K562 (cell line): ENCODE measurements around the gene RALGPS1. TPM values are rescaled to one million over a fixed set of nuclear protein-coding genes. Genes with fewer than 3 reads are reported as not detected.

Experiments used
- SIN3B ChIP-seq: fragments of 450-650 bp; IDR thresholded peaks from 2 replicates; pipeline ENCODE4 v1.6.1; 2017; ENCODE audit warnings: low read depth, mild to moderate bottlenecking, moderate library complexity
- polyA plus RNA-seq, 8 experiments: library from polyadenylated mRNA; depleted of rRNA in 4 of 8; stranded (reverse) in 5 of 8; unstranded in 3 of 8; fragments of >200 nt; fragmentation: Nextera tagmentation in 2 of 8; fragmentation: Illumina TruSeq in 1 of 8; extraction: Ambion mirVana in 2 of 8; extraction: Trizol in 1 of 8; gene quantifications; 2 replicates each; pipeline versions ENCODE4 v1.2.1 to v1.2.3, GENCODE V29; 2011 to 2014; ENCODE audit warnings: inconsistent platforms in 1 of 8, missing spikeins in 1 of 8
- total RNA-seq, 7 experiments: library from RNA; depleted of rRNA in 6 of 7; stranded (reverse); fragments of >200 nt in 6 of 7; fragmentation: Illumina TruSeq in 2 of 7; extraction: Trizol in 2 of 7; gene quantifications; 2 replicates each; pipeline versions ENCODE4 v1.2.1 to v1.2.3, GENCODE V29; 2011 to 2021; ENCODE audit warnings: low replicate concordance in 1 of 7
- TF ChIP-seq, protein P1 (sequence below), 3 experiments: IDR thresholded peaks in 2 of 3; conservative IDR thresholded peaks in 1 of 3; 2 replicates each; pipeline ENCODE4 v1.5.1; 2011 to 2012; ENCODE audit warnings: low read length in 3 of 3, mild to moderate bottlenecking in 3 of 3, control low read depth in 2 of 3, improper control_type of control experiment in 1 of 3, inconsistent platforms in 1 of 3, low read depth in 1 of 3, mixed read lengths in 1 of 3, moderate library complexity in 1 of 3; ENCODE audit not compliant: insufficient read depth in 2 of 3
- TF ChIP-seq, protein P2 (sequence below): fragments of 450-650 bp; IDR thresholded peaks from 2 replicates; pipeline ENCODE4 v1.6.1; 2017; ENCODE audit warnings: antibody characterized with exemption, mild to moderate bottlenecking

The RALGPS1 gene
- total and polyA plus RNA-seq, 9 of the 15 experiments (the other 6 are each of a cell fraction or from before 2014, with no cell fraction given), result 0.04 to 2.6 (median 1.5) TPM

DNA sequence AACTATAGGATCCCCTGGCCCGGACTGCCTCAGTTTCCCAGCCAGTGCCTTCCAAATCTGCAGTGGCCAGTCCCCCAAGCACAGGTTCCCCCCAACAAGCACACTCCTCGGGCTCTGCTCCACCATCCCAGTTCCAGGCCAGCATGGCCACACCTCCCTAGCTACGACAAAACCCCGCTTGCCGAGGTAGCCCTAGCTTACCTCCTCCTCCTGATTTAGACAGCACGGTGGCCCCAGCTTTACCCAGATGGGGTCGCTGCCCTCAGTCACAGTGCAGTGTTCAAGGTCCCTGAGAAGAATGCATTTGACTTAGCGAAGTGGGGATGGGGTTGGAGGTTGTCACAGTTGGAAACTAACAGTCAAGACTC, 309.2 kb downstream of the RALGPS1 start (continued):
- TF ChIP-seq, protein P1, sequence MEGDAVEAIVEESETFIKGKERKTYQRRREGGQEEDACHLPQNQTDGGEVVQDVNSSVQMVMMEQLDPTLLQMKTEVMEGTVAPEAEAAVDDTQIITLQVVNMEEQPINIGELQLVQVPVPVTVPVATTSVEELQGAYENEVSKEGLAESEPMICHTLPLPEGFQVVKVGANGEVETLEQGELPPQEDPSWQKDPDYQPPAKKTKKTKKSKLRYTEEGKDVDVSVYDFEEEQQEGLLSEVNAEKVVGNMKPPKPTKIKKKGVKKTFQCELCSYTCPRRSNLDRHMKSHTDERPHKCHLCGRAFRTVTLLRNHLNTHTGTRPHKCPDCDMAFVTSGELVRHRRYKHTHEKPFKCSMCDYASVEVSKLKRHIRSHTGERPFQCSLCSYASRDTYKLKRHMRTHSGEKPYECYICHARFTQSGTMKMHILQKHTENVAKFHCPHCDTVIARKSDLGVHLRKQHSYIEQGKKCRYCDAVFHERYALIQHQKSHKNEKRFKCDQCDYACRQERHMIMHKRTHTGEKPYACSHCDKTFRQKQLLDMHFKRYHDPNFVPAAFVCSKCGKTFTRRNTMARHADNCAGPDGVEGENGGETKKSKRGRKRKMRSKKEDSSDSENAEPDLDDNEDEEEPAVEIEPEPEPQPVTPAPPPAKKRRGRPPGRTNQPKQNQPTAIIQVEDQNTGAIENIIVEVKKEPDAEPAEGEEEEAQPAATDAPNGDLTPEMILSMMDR (IDR thresholded peaks at IDR 0.05 in 2 of 3, conservative IDR thresholded peaks at IDR 0.05 in 1 of 3; ENCODE audit: insufficient read depth in 2 of 3, low read depth in 1 of 3, low read length in 3 of 3), result peak in 1 of 3 experiments; percentile 36; a peak in 2 of 6 replicates
- no peak for TF ChIP-seq SIN3B
- TF ChIP-seq, protein P2, sequence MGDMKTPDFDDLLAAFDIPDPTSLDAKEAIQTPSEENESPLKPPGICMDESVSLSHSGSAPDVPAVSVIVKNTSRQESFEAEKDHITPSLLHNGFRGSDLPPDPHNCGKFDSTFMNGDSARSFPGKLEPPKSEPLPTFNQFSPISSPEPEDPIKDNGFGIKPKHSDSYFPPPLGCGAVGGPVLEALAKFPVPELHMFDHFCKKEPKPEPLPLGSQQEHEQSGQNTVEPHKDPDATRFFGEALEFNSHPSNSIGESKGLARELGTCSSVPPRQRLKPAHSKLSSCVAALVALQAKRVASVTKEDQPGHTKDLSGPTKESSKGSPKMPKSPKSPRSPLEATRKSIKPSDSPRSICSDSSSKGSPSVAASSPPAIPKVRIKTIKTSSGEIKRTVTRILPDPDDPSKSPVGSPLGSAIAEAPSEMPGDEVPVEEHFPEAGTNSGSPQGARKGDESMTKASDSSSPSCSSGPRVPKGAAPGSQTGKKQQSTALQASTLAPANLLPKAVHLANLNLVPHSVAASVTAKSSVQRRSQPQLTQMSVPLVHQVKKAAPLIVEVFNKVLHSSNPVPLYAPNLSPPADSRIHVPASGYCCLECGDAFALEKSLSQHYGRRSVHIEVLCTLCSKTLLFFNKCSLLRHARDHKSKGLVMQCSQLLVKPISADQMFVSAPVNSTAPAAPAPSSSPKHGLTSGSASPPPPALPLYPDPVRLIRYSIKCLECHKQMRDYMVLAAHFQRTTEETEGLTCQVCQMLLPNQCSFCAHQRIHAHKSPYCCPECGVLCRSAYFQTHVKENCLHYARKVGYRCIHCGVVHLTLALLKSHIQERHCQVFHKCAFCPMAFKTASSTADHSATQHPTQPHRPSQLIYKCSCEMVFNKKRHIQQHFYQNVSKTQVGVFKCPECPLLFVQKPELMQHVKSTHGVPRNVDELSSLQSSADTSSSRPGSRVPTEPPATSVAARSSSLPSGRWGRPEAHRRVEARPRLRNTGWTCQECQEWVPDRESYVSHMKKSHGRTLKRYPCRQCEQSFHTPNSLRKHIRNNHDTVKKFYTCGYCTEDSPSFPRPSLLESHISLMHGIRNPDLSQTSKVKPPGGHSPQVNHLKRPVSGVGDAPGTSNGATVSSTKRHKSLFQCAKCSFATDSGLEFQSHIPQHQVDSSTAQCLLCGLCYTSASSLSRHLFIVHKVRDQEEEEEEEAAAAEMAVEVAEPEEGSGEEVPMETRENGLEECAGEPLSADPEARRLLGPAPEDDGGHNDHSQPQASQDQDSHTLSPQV, result no peak
